Activated naive CD4-positive, alpha-beta T cell treated with anti-CD3 and anti-CD28 coated beads for 36 hours (primary cell): ENCODE data around the gene SYT15. TPM values are rescaled to one million over a fixed set of nuclear protein-coding genes. Genes with fewer than 3 reads are reported as not detected.
A peak's percentile ranks its signal among the peaks of the same experiment; 100 is the strongest.
"Not testable (repeated sequence)": the region's sequence is repeated elsewhere in the genome, so short reads cannot be mapped to it uniquely, and the experiment has no call there.

ENCODE experiments used
- CTCF ChIA-PET: fragments of 350-600 bp; sonication (Branson Sonifier 250); formaldehyde crosslinking; loops from one replicate; lab custom pipeline; 2021; ENCODE audit warnings: antibody characterized with exemption; lab: Charles Lee
- DNase-seq: peaks from one replicate; pipeline ENCODE4 v3.0.0-alpha.2; 2020
- H3K27ac Mint-ChIP-seq: one replicate; pipeline ENCODE4 v1.8.0; 2021; ENCODE audit warnings: mild to moderate bottlenecking, mixed read lengths
- H3K27me3 Mint-ChIP-seq: one replicate; pipeline ENCODE4 v1.8.0; 2021; ENCODE audit warnings: low read depth, mixed read lengths
- H3K36me3 Mint-ChIP-seq: one replicate; pipeline ENCODE4 v1.8.0; 2021; ENCODE audit warnings: low read depth, mixed read lengths
- H3K4me1 Mint-ChIP-seq: one replicate; pipeline ENCODE4 v1.8.0; 2021; ENCODE audit warnings: low read depth, mixed read lengths
- H3K4me3 Mint-ChIP-seq: one replicate; pipeline ENCODE4 v1.8.0; 2021; ENCODE audit warnings: mild to moderate bottlenecking, moderate library complexity, mixed read lengths
- H3K9me3 Mint-ChIP-seq: one replicate; pipeline ENCODE4 v1.8.0; 2021; ENCODE audit warnings: mixed read lengths
- intact Hi-C: fragments of 100-400 bp; cut with micrococcal nuclease; formaldehyde crosslinking; loops from one replicate; pipeline ENCODE4 v1.15.1; 2023
- total RNA-seq, 2 experiments: library from RNA; stranded (reverse); gene quantifications; one replicate each; pipeline ENCODE4 v1.2.3, GENCODE V29; 2021

SYT15 gene
- total RNA-seq, 2 experiments from 2014 or later = 0.30 to 0.43 TPM

DNA sequence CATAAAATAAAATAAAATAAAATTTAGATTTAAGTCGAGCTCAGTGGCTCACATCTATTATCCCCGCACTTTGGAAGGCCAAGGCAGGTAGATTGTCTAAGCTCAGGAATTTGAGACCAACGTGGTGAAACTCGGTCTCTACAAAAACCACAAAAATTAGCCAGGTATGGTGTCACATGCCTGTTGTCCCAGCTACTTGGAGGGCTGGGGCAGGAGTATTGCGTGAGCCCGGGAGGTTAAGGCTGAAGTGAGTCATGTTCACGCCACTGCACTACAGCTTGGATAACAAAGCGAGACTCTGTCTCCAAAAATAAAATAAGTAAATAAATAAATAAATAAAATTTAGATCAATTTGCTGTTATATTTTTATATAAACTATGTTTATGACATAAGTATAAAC lies 12.1 kb downstream of the SYT15 start:
- H3K4me3 Mint-ChIP-seq, H3K36me3 Mint-ChIP-seq, H3K9me3 Mint-ChIP-seq, H3K27ac Mint-ChIP-seq, DNase-seq, H3K27me3 Mint-ChIP-seq, CTCF ChIA-PET, intact Hi-C loops, H3K4me1 Mint-ChIP-seq: not testable (repeated sequence)

GRCh38 chr10:46593307-46593706 lies 14.4 kb downstream of the SYT15 start:
- H3K4me3 Mint-ChIP-seq, intact Hi-C loops, H3K4me1 Mint-ChIP-seq, H3K27ac Mint-ChIP-seq, CTCF ChIA-PET, DNase-seq, H3K9me3 Mint-ChIP-seq, H3K27me3 Mint-ChIP-seq, H3K36me3 Mint-ChIP-seq: not testable (repeated sequence)

DNA sequence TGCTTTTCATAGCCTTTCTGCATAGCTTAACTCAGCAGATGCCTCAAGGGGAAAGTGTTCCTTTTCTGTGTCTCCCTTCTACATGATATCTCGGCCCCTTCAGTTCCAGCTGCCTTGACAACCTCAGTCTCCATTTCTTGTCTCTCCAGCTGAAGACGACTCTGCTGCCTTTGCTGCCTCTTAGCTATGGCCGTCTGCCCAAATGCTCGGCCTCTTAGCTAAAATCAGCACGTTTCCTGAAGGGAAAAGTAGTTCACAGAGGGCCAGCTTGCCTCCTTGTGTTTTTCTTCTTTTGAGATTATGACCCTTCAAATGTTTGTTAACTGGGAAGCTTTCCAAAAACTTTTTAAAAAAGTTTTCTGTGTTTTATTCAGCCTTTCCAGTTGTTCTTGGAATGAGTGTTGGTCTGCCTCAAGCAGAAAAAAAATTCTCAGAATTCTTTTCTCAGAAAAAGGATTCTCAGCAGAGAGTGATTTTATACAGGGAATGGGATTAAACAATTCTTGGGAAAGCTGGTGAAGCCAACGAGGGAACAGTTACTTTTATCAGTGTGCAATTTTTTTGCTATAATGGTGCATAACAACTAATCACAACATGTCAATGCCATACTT lies 15.6 kb downstream of the SYT15 start:
- H3K27ac Mint-ChIP-seq, DNase-seq, H3K9me3 Mint-ChIP-seq, H3K27me3 Mint-ChIP-seq, H3K4me3 Mint-ChIP-seq, H3K4me1 Mint-ChIP-seq, intact Hi-C loops, H3K36me3 Mint-ChIP-seq, CTCF ChIA-PET: not testable (repeated sequence)

DNA sequence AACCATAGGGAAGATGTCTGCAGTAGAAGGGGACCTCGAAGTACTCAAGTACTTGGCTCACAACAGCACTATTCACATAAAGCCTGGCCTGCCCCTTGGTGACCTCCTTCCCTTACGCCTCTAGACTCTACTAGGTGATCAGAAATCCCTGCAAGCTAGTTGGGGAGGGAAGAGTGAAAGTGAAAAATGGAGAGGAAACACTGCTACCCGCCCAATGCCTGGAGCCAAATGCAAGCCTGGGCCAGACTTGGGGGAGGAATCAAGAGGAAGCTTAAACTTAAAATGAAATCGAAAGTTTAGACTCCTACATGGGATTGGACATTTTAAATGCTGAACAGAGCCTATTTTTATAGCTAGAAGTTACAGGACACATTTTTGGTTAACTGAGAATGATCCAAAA lies 17.6 kb downstream of the SYT15 start:
- H3K27ac Mint-ChIP-seq, H3K36me3 Mint-ChIP-seq, H3K4me3 Mint-ChIP-seq, H3K27me3 Mint-ChIP-seq, DNase-seq, intact Hi-C loops, CTCF ChIA-PET, H3K9me3 Mint-ChIP-seq, H3K4me1 Mint-ChIP-seq: not testable (repeated sequence)

GRCh38 chr10:46597616-46598246 lies 18.8 kb downstream of the SYT15 start:
- DNase-seq, H3K4me1 Mint-ChIP-seq, CTCF ChIA-PET, H3K36me3 Mint-ChIP-seq, intact Hi-C loops, H3K9me3 Mint-ChIP-seq, H3K27ac Mint-ChIP-seq, H3K27me3 Mint-ChIP-seq: not testable (repeated sequence)
- H3K4me3 Mint-ChIP-seq = peak overlapping the region; percentile 39

DNA sequence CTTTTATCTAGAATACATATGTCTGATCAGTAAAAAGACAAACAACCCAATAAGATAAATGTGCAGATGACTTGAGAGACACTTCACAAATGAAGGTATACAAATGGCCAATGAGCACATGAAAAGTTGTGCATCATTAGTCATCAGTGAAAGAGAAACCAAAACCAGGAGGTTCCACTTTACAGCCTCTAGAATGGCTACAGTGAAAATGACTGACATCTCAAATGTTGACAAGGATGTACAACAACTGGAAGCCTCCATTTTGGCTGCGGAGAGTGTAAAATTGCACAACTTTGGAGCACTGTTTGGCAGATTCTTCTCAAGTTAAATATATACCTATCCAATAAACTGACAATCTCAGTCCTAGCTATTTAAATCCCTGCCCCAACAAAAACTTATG lies 21.6 kb downstream of the SYT15 start:
- H3K27me3 Mint-ChIP-seq, H3K36me3 Mint-ChIP-seq, H3K27ac Mint-ChIP-seq, intact Hi-C loops, CTCF ChIA-PET, DNase-seq, H3K4me3 Mint-ChIP-seq, H3K9me3 Mint-ChIP-seq, H3K4me1 Mint-ChIP-seq: not testable (repeated sequence)

GRCh38 chr10:46615540-46615939 lies 36.6 kb downstream of the SYT15 start:
- intact Hi-C loops, H3K9me3 Mint-ChIP-seq, H3K27ac Mint-ChIP-seq, H3K4me1 Mint-ChIP-seq, DNase-seq, H3K36me3 Mint-ChIP-seq, CTCF ChIA-PET, H3K4me3 Mint-ChIP-seq, H3K27me3 Mint-ChIP-seq: not testable (repeated sequence)

- DNase-seq, H3K36me3 Mint-ChIP-seq, H3K27ac Mint-ChIP-seq, CTCF ChIA-PET, H3K4me3 Mint-ChIP-seq, H3K4me1 Mint-ChIP-seq, H3K9me3 Mint-ChIP-seq, H3K27me3 Mint-ChIP-seq, intact Hi-C loops: not testable (repeated sequence)
These were observed 37.3 kb downstream of the SYT15 start for GRCh38 chr10:46616227-46616626.

GRCh38 chr10:46617134-46617533 lies 38.2 kb downstream of the SYT15 start:
- H3K9me3 Mint-ChIP-seq, H3K4me3 Mint-ChIP-seq, intact Hi-C loops, H3K4me1 Mint-ChIP-seq, H3K27me3 Mint-ChIP-seq, CTCF ChIA-PET, H3K36me3 Mint-ChIP-seq, H3K27ac Mint-ChIP-seq, DNase-seq: not testable (repeated sequence)

GRCh38 chr10:46617913-46618312 lies 39.0 kb downstream of the SYT15 start:
- H3K4me3 Mint-ChIP-seq, DNase-seq, H3K4me1 Mint-ChIP-seq, intact Hi-C loops, H3K27me3 Mint-ChIP-seq, H3K36me3 Mint-ChIP-seq, H3K9me3 Mint-ChIP-seq, H3K27ac Mint-ChIP-seq, CTCF ChIA-PET: not testable (repeated sequence)

- H3K4me1 Mint-ChIP-seq, H3K36me3 Mint-ChIP-seq, H3K9me3 Mint-ChIP-seq, intact Hi-C loops, H3K27ac Mint-ChIP-seq, CTCF ChIA-PET, H3K4me3 Mint-ChIP-seq, H3K27me3 Mint-ChIP-seq, DNase-seq: not testable (repeated sequence)
These were observed 45.1 kb downstream of the SYT15 start for GRCh38 chr10:46623899-46624654.

DNA sequence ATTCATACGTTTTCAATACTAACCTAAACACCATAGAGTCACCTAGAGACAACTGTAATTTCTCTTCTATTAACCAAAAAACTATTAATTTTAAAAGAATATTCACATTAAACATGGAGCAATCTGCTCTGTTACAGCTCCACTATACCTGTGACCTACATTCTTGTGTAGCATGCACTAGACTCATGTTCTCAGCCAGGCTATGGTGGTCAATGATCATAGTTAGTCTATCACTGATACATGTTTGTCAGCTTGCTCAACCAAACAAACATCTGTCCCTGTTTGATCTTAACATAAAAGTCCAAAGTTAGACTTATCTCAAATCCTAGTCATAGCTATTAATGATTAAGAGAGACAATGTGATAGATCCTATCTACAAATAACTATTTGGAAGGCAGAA lies 50.9 kb downstream of the SYT15 start:
- CTCF ChIA-PET, H3K27me3 Mint-ChIP-seq, H3K27ac Mint-ChIP-seq, H3K4me1 Mint-ChIP-seq, intact Hi-C loops, H3K9me3 Mint-ChIP-seq, H3K4me3 Mint-ChIP-seq, H3K36me3 Mint-ChIP-seq, DNase-seq: not testable (repeated sequence)

DNA sequence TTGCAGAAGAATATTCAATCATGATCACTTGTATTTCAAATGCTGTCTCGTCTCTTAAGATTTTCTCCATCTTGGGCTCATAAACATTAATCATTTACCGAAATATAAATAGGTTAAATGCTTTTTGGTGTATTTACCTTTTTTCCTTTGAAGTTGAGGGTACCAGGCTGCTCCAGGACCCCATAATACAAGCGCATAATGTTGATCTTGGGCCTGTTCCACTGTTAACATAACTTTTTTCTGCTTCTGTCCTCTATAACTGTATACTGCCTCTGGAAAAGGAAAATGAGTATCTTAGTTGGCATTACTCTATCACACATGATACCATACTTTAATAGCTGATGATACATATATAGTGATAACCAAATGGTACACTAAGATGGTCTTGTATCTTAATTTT lies 51.9 kb downstream of the SYT15 start:
- H3K9me3 Mint-ChIP-seq, CTCF ChIA-PET, H3K27ac Mint-ChIP-seq, H3K36me3 Mint-ChIP-seq, H3K27me3 Mint-ChIP-seq, H3K4me1 Mint-ChIP-seq, intact Hi-C loops, H3K4me3 Mint-ChIP-seq, DNase-seq: not testable (repeated sequence)
